Endothelial cell of hepatic sinusoid (primary cell): ENCODE results near the gene TTI1.
"Not testable (repeated sequence)": the region's sequence is repeated elsewhere in the genome, so short reads cannot be mapped to it uniquely, and the experiment has no call there.

Experiments used
- in situ Hi-C: cut with HindIII; loops from 2 replicates; pipeline ENCODE4 v1.10.0; 2017; ENCODE audit warnings: low sequenced_read_pairs

The TTI1 gene

DNA sequence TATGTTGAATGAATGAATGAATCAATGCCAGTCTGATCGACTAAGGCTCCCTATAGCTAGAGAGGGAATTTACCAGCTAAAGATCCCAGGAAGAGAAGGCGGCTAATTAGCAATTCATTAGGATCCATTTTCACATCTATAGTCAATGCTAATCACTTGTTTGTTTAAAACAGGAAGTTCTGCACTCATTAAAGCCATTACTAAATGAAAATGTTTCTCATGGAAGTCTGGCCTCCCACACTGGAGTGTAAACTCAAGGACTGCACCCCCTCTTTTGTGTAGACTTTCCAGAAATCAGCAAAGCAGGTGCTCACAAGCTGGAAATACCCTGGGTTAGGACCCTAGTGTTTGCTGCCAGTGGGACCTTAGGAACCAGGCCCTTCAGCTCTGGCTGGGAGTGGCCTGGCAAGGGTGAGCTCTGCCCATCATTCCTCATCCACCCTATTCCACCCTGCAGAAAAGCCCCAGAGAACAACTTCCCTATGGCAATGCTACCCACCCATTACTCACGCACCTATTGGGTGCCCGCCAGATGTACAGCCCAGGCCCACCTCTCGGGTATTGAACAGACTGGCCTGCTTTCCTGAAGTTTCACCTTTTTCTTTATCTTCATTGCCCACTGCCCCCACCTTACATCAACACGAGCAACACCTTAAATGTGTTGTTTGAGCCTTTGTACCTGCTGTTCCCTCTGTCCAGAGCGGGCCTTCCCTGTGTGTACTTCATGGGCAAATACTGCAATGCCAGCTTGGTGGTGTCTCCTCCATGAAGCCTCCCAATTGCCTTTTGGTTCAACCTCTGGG is 60.8 kb downstream of the TTI1 start:
- in situ Hi-C loops, result no loop called here

DNA sequence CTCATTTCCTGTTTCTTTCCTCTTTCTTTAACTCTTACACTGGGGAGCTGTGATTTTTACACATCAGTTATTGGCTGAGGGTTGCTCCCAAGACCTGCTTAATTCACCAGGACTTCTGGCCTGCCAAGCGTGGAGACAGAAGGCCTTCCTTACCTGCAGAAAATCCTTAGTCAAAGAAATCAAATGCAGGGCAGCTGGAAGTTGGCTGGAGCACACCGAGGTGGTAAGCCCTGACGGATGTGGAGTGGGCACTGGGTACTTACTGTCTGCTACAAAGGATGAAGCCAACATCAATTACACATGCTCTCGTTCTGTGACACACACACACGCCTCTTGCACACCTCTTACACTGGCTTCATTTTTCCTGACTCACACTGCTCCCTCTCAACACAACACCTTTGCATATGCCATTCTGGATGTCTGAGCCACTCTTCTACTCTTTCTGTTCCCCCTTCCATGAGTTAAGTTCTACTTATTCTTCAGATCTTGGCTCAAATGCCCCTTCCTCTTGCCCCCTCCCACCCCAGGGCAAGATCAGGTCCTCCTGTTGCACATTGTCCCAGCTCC is 61.6 kb downstream of the TTI1 start:
- in situ Hi-C loops, result no loop called here

DNA sequence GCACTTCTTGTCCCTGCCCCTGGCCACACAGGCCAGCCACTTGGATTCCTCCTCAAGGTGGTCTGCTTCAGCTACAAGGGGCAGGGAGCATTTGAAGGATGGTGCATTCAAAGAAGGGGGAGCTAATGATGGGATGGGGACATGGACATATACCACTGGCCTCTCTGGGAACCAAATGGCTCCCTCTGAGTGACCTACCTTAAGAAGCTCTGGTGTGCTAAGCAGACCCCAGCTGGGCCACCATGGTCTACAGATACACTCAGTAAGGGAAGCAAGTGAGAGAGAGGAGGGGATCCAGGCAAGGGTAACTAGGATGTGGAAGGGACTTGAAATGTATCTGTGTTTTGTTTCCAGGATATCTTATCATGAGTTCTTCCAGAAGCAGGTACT is 62.4 kb downstream of the TTI1 start:
- in situ Hi-C loops, result no loop called here

DNA sequence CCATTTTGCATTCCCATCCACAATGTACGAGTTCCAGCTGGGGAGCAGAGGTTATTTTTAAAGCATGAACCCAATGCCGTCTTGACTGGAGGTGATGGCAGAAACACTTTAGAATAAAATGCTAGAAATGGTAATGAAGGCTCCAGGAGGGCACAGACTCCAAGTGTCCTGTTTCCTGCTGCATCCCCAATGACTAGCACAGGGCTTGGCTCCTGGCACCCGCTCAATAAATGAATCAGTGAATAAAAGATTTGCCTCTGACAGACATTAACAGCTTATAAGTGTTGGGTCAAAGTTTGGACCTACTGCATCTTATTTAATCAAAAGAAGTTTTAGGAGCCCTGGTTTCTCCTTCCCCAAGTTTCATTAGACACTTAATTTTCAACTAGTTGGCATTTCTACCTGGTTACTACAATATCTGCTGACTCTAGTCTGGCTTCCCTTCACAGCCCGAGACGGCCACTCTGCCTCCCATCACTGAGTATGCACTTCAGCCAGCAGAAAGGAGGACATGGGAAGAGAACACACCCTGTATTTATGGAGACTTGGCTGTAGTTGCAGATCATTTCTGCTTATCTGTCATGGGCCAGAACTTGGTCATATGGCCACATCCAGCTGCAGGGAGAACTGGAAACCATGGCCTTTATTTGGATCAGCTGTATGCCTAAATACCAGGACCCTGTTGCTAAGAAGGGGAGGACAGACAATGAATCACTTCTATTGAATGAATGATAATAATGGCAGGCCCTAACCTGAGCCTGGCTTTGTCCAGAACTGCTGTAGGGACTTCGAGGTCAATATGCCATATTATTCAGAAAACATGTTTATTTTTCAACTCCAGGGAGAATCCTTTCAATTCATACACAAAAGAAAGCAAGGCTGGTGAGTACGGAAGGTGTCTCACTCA is 63.1 kb downstream of the TTI1 start:
- in situ Hi-C loops, result no loop called here

DNA sequence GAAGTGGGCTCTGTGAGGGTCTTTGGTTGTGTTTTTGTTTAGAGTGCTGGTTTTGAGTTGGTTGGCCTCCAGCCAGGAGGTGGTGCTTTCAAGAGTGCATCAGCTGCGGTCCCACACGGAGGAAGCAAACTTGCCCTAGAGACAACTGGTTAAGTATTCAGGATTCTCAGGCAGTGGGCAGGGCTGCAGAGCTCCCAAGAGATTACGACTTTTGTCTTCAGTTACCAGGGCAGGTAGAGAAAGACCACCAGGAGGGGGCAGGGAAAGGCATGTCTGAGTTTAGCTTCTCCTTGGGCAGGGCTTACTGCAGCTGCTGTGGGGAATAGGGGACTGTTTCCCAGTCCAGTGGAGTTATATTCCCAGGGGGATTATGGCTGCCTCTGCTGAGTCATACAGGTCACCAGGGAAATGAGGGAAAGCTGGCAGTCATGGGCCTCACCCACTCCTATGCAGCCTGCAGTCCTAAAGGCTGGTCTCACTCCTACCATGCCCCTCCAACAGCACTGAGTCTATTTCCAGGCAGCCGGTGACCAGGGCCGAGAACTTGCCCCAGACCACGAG is 64.3 kb downstream of the TTI1 start:
- in situ Hi-C loops, result no loop called here

DNA sequence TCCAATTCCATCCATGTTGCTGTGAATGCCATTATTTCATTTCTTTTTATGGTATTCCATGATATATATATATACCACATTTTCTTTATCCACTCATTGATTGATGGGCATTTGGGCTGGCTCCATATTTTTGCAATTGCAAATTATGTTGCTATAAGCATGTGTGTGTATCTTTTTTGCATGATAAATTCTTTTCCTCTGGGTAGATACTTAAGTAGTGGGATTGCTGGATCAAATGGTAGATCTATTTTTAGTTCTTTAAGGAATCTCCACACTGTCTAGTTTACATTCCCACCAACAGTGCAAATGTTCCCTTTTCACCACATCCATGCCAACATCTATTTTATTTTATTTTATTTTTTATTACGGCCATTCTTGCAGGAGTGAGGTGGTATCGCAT is 69.8 kb downstream of the TTI1 start:
- in situ Hi-C loops, result not testable (repeated sequence)

DNA sequence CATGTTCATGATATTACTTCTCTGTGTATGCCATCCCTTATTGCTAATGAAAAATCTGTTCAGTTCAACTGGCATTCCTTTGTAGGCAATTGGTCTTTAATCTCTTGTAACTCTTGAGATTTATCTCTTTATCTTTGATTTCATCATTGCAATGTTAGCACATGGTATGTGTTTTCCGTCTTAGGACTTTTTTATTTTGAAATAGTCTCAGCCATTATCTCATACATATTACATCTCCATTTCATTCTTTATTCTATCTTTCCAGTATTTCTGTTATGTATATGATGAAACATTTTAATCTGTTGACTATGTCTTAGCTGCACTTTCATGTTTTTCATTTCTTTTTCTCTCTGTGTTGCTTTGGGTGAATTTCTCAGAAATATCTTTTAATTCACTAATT is 72.2 kb downstream of the TTI1 start:
- in situ Hi-C loops, result no loop called here

DNA sequence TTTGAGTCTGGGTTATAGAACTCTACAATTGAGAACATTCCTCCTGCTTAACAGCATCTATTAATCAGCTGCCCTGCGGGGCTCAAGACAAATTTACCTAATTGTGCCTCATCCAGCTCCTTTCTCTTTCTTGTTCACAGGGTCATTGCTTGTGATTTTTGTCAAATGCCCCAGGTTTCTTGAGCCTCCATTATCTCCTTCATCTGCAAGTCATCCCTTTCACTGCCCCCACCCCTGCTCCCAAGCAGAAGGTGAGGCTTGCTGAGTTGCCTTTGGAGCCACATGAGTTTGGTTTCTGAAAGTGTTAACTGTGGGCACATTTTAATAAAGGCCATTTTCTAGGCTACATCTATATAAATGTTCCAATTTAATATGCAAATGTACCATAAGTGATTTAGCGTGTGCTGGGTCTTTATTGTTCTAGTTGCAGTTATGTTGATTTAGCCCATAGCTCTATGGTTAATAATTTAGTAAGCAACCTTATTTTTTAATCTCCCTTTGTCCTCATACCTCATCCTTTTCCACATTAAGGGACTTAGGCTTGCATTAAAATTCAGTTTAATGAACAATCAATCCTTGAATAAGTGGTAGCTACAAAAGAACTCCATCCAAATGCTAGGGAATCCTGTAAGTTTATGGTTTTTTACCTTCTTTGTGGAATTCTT is 74.3 kb downstream of the TTI1 start:
- in situ Hi-C loops, result no loop called here

DNA sequence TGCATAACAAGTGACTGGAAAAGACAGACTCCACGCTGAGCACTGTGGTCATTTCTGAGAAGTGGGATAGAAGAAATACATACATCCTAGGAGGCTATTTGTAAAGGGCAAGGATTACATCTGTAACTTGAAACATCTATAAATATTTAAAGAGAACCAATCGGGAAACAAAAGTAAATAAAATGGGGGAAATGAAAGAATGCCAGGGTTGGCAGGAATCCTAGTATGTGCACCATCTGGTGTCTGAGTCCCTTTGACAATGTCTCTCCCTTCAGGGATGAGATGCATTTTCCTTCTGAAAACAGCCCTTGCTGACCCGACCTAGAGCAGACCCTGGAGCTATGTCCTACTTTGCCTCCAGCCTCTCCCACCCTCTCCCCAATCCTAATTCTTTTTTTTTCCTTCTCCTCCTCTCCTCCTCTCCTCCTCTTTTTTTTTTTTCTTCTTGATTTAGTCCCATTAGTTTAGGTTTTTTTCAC is 77.1 kb downstream of the TTI1 start:
- in situ Hi-C loops, result no loop called here

DNA sequence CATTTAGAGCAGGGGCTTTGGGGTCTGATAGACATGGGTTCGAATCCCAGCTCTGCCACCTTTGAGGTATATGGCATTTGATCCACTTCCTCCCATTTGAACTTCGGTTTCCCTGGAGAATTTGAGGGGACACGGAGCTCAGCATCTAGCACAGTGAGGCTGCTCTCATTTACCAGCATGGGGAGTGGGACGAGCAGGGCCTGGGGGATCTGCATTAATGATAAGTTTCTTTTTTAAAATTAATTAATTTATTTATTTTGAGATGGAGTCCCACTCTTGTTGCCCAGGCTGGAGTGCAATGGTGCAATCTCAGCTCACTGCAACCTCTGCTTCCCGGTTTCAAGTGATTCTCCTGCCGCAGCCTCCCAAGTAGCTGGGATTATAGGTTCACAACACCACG is 77.7 kb downstream of the TTI1 start:
- in situ Hi-C loops, result no loop called here

DNA sequence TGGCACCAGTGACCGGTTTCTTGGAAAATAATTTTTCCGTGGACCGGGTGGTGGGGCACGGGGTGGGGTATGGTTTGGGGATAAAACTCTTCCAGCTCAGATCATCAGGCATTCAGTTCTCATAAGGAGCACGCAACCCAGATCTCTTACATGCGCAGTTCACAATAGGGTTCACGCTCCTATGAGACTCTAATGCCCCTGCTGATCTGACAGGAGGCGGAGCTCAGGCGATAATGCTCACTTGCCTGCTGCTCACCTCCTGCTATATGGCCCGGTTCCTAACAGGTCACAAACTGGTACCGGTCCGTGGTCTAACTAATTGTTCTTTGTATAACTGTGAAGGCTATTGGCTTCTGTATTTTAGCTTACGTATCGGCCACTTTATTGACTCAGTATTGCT is 78.6 kb downstream of the TTI1 start:
- in situ Hi-C loops, result no loop called here

DNA sequence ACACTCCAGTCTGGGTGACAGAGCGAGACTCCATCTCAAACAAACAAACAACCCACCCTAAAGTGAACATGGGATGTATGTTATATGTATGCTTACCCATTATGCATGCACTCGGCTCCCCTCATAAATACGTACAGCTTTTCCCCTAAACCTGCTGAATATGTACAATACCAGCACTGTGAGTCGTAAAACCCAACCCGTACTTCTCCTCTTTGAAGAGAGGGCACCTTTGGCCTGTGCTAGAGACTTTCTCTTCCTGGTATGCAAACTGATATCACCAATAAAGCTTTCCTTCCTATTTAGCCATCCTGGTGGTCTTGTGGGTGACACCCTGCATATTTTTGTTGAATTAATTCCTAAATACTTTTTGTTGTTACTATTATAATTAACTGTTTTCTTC is 79.1 kb downstream of the TTI1 start:
- in situ Hi-C loops, result no loop called here

DNA sequence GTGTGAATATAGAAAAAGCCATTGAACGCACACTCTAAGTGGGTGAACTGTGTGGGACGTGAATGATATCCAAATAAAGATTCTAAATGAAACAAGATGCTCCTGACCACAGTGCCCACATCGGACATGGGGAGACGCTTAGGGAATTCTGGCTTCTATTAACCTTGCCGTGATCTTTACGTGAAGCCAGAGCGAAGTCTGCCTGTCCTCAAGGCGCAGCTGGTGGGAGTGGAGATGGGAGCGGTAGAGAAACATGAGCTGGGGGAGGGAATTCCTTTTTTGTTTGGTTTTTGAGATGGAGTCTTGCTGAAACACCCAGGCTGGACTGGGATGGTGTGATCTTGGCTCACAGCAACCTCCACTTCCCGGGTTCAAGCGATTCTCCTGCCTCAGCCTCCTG is 84.3 kb downstream of the TTI1 start:
- in situ Hi-C loops, result no loop called here

DNA sequence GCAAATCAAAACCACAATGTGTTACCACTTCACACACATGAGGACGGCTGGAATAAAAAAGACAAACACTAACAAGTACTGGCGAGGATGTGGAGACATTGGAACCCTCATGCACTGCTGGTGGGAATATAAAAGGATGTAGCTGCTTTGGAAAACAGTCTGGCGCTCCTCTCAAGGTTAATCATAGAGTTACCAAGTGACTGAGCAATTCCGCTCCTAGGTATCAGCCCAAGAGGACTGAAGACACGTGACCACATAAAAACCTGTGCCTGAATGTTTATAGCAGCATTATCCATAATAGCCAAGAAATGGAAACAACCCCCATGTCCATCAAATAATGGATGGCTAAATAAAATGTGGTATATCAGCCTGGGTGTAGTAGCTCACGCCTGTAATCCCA is 85.3 kb downstream of the TTI1 start:
- in situ Hi-C loops, result no loop called here

DNA sequence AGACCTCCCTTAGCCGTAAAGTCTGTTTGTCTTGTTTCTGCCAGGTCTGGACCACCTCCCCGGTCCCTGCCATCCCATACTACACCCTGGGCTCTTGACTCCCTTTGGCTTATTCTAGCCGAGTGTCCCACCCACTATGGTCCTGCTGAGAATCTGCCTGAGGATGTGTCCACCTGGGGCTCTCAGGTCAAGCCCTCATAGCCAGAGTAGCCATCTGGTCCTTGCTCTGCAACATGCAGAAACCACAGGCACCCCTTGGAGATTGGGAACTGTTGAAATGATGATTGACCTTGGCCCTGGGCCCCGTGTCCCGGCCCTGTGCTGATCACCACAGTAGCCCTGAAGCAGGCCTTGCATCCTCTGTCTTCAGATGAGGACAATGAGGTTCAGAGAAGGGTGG is 86.3 kb downstream of the TTI1 start:
- in situ Hi-C loops, result no loop called here

DNA sequence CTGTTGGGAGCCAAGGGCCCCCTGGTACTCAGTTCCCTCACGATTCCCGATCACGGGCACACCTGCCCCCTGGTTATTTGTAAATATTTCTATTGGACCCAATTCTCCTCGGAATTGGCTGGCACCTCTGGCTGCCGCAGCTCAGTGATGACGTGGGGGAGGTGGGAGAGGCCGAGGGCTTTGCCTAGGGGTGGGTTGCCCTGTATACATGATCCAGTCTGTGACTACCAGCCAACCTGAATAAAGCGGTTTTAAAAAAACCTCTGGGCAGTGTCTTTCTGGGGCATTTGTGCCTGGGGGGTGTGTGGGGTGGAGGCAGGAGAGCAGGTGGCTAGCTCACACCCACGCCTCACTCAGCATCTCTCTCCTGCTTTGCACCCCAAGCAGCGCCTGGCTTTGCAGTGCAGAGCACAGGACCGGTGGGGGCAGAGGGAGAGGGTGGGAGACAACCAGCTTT is 88.1 kb downstream of the TTI1 start:
- in situ Hi-C loops, result no loop called here

DNA sequence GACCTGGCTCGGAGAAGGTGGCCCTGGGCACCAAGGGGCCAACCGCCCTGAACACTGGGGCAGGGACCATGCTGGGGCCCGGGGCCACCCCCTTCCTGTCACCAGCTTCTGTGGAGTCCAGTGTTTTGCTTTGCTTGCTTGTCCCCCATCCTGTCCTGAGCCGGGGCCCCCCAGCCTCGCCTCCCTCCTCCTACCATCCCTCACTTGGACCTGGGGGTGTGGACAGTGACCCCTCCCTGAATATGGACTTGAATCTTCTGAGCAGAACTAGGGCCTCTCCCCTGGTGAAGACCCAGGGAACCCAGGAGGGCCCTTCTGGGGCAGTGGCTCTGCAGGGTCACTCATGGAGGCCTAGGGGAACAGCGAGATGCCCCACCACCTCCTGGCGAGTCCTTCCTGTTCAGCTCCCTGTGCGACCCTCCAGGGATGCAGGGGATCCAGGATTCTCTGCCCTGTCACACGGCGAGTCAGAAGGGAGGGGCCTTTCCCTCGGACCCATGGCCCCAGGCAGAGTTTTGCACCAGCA is 88.7 kb downstream of the TTI1 start:
- in situ Hi-C loops, result no loop called here

DNA sequence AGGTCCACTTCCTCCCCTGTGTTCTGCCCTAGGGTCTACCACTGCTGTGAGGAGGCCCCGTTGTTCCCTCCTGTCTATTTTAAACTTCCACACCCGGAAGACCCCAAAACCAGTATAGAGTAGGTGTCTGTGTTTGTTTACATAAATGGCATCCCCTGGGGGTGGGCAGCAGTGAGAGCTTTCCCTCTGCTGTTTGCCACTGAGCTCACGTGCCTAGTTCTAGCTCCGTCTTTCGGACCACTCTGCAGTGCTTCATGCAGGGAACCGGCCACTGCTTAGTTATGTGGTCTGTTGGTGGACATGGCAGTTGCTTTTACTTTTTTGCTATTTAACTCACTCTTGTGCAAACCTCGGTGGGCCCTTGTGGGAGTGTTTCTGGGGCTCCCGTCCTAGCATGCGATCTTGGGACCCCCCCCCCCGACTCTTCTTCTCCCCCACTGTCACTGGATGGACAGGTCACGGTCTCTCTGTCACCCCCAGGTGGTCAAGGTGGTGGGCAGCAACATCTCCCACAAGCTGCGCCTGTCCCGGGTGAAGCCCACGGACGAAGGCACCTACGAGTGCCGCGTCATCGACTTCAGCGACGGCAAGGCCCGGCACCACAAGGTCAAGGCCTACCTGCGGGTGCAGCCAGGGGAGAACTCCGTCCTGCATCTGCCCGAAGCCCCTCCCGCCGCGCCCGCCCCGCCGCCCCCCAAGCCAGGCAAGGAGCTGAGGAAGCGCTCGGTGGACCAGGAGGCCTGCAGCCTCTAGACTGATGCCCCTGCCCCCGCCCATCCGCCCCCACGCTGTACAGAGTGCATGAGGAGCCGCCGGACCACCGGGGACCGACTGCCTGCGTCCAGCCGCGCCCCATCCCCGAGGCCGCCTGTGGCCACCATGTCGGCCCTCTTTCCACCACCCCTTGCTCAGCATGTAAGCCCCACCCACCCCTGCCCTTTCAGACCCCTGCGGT is 89.5 kb downstream of the TTI1 start:
- in situ Hi-C loops, result no loop called here

DNA sequence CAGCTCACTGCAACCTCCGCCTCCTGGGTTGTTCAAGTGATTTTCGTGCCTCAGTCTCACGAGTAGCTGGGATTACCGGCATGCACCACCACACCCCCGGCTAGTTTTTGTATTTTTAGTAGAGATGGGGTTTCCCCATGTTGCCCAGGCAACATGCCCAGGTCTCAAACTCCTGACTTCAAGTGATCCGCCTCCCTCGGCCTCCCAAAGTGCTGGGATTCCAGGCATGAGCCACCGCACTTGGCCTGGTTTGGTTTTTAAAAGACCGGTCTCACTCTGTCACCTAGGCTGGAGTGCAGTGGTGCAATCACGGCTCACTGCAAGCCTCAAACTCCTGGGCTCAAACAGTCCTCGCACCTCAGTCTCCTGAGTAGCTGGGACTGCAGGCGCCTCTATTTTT is 90.2 kb downstream of the TTI1 start:
- in situ Hi-C loops, result no loop called here
